ENCODE measurements around the gene ACAP3.

ACAP3 gene

GRCh38 chr1:1284221-1285101 is 23.3 kb downstream of the ACAP3 start:
- DNase-seq, result no peak

- DNase-seq, result no peak
Measured at GRCh38 chr1:1283821-1284220, 23.9 kb downstream of the ACAP3 start.

- no peak for DNase-seq
Measured at GRCh38 chr1:1282998-1283397, 24.7 kb downstream of the ACAP3 start.

GRCh38 chr1:1281533-1282321 is 26.0 kb downstream of the ACAP3 start:
- DNase-seq, result no peak

- no peak for DNase-seq
Measured at GRCh38 chr1:1280782-1281481, 26.8 kb downstream of the ACAP3 start.

- no peak for DNase-seq
Measured at GRCh38 chr1:1279028-1279427, 28.7 kb downstream of the ACAP3 start.

GRCh38 chr1:1278620-1279019 is 29.1 kb downstream of the ACAP3 start:
- no peak for DNase-seq

GRCh38 chr1:1275836-1276235 is 31.9 kb downstream of the ACAP3 start:
- no peak for DNase-seq

- no peak for DNase-seq
Measured at GRCh38 chr1:1274931-1275431, 32.7 kb downstream of the ACAP3 start.

- DNase-seq, result no peak
Measured at GRCh38 chr1:1274299-1274930, 33.3 kb downstream of the ACAP3 start.

- peak; percentile 95 for DNase-seq
Measured at GRCh38 chr1:1273512-1274298, 34.0 kb downstream of the ACAP3 start, which contains the start of gene UBE2J2. Gene UBE2J2 (minus strand): TSS chr1:1273854. CDS start chr1:1267992, 5,862 bp downstream.

- DNase-seq, result no peak
Measured at GRCh38 chr1:1273209-1273511, 34.6 kb downstream of the ACAP3 start.

- DNase-seq, result no peak
Measured at GRCh38 chr1:1272341-1273208, 35.2 kb downstream of the ACAP3 start.

GRCh38 chr1:1270813-1271212 is 36.9 kb downstream of the ACAP3 start:
- DNase-seq, result no peak

GRCh38 chr1:1268284-1268682 is 39.4 kb downstream of the ACAP3 start:
- DNase-seq, result no peak

- no peak for DNase-seq
Measured at GRCh38 chr1:1267488-1268283, 40.0 kb downstream of the ACAP3 start.

GRCh38 chr1:1264868-1265272 is 42.9 kb downstream of the ACAP3 start:
- no peak for DNase-seq

- DNase-seq, result no peak
Measured at GRCh38 chr1:1264026-1264425, 43.7 kb downstream of the ACAP3 start.

GRCh38 chr1:1262758-1263157 is 45.0 kb downstream of the ACAP3 start:
- DNase-seq, result no peak

- DNase-seq, result no peak
Measured at GRCh38 chr1:1262071-1262470, 45.7 kb downstream of the ACAP3 start.
